NCI-H1417 treated with DMSO at 0.1 percent for 48 hours (cell line): ENCODE results near the gene FBXO33.
A peak's percentile ranks its signal among the peaks of the same experiment; 100 is the strongest.

Source experiments
- DNase-seq: peaks from one replicate; lab custom pipeline; 2025; lab: John Stamatoyannopoulos, UW

Gene FBXO33

GRCh38 chr14:39432179-39432618 is at the start of gene FBXO33:
Gene FBXO33, minus strand, starts transcription at chr14:39432433. Its CDS starts 271 bp downstream, at chr14:39432162.
- DNase-seq: peak; percentile 94

- DNase-seq: no peak
Measured at GRCh38 chr14:39474416-39474911, 42.2 kb upstream of the FBXO33 start.

- DNase-seq: no peak
Measured at GRCh38 chr14:39472078-39472477, 39.8 kb upstream of the FBXO33 start.

GRCh38 chr14:39469094-39469710 is 37.0 kb upstream of the FBXO33 start:
- no peak for DNase-seq

GRCh38 chr14:39467889-39468524 is 35.8 kb upstream of the FBXO33 start:
- no peak for DNase-seq

GRCh38 chr14:39459795-39460478 is 27.7 kb upstream of the FBXO33 start:
- no peak for DNase-seq

GRCh38 chr14:39456702-39457250 is 24.5 kb upstream of the FBXO33 start:
- DNase-seq: no peak

- DNase-seq: no peak
Measured at GRCh38 chr14:39454906-39455539, 22.8 kb upstream of the FBXO33 start.

GRCh38 chr14:39452680-39453079 is 20.4 kb upstream of the FBXO33 start:
- no peak for DNase-seq

GRCh38 chr14:39451811-39452210 is 19.6 kb upstream of the FBXO33 start:
- no peak for DNase-seq

GRCh38 chr14:39447175-39447661 is 15.0 kb upstream of the FBXO33 start:
- no peak for DNase-seq

- DNase-seq: no peak
Measured at GRCh38 chr14:39446131-39446744, 14.0 kb upstream of the FBXO33 start.

GRCh38 chr14:39442293-39442692 is 10.1 kb upstream of the FBXO33 start:
- no peak for DNase-seq

- DNase-seq: no peak
Measured at GRCh38 chr14:39441805-39442204, 9.6 kb upstream of the FBXO33 start.

GRCh38 chr14:39440975-39441374 is 8.7 kb upstream of the FBXO33 start:
- no peak for DNase-seq

GRCh38 chr14:39435241-39435640 is 3.0 kb upstream of the FBXO33 start:
- DNase-seq: no peak

- DNase-seq: no peak
Measured at GRCh38 chr14:39434401-39434800, 2.2 kb upstream of the FBXO33 start.

GRCh38 chr14:39433452-39433813 is 1.2 kb upstream of the FBXO33 start:
- DNase-seq: no peak

GRCh38 chr14:39432619-39433451 is 602 bp upstream of the FBXO33 start:
- peak; percentile 67 for DNase-seq

- no peak for DNase-seq
Measured at GRCh38 chr14:39431416-39432178, 636 bp downstream of the FBXO33 start.
